ENCODE data around the gene COLEC12.

The COLEC12 gene

DNA sequence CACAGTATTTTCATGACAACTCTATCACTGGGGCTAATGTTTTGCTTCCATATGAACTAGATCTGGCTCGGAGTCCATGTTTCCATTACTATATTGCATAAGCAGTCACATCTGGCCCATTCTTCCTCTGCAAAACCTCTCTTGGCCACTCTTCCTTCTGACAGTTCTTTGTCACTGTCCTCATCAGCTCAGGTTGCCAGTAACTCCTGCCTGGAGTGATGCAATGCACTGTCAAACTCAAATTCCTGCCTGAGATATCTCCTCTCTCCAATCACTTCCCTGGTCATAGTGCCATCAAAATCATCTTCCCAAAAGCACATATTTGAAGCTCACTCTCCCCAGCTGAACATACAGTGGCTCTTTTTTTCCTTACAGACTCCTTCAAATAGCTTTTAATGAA, 66.1 kb downstream of the COLEC12 start:
- no peak for DNase-seq

DNA sequence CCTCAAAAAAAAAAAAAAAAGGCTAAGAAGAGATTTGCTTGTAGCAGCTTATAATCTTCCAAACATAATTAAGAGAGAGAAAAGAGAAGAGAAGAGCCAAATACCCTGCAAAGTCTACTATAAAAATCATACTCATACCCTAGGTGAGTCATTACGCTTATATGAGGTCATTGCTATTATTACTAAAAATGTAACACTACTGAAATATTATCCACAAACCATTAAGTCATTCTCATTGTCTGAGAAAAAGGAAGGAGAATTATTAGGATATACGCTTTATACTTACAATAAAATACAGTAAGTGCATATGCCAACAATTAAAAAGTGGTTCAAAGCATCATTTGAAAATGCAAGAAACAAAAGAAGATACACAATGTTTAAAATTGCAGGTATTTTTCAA, 66.5 kb downstream of the COLEC12 start:
- DNase-seq = no peak

- DNase-seq = no peak
Observed at GRCh38 chr18:433298-433697, 67.2 kb downstream of the COLEC12 start.

GRCh38 chr18:432791-433190, 67.7 kb downstream of the COLEC12 start:
- no peak for DNase-seq

DNA sequence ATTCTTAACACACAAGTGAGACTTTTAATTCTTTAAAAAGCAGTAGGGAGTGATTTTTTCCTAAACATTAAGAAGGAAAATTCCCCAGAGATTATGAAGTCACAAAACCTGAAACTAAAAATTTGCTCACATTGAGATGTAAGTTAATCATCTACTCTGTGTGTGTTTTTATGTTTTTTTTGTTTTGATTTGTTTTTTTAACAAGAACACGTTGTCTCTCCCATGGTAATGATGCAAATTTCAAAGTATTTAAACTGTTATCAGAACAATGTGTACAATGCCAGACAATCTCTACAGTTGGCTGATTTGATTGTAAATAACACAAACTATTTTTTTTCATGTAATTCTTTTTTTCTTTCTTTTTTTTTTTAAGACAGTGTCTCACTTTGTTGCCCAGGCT, 71.5 kb downstream of the COLEC12 start:
- DNase-seq = no peak

- DNase-seq = no peak
Observed at GRCh38 chr18:427005-427404, 73.5 kb downstream of the COLEC12 start.

DNA sequence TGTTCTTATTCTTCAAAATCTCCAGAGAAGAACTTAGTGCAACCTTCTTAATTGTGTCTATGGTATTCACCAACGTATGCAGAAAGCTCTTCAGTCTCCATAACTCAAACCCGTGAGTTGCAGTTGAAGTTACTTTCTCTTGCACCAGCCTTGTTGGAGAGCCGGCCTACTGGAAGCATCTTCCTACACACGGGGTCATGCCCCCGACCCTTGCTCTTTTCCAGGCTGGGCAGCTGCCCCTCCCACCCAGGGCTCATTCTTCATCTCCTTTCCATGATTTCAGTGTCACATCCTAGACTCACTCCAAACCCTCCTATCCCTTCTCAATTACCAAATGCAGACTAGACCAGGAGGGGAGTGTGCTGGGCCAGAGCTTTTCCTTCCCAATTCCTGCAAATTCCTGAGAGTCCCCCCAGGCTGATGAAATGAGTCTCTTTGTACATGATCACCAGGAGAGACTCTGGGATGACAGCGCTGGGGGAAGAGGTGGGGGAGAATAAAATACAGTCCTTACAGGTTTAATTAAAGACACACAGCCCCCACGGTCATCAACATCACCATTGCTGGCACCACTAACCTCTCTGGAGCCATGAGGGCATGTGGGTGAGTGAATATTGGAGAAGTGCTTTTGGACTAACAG, 75.3 kb downstream of the COLEC12 start:
- DNase-seq = no peak

DNA sequence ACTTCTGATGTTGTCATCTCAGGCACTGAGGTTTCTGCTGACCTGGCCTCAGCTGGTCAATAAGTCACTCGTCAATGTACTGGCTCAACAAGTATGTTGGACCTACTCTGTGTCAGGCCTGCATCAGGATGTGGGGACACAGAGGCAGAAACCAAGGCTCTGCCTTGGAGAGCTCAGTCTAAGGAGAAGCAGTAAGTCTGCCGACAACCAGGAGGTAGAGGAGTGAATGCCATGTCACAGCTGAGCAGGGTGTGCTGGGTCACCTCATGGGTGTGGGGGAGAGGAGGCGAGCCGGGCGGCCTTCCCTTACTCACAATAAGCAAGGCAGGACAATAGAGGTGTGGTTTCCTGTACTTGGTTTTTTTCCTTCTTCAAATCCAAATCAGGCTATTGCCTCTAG, 75.8 kb downstream of the COLEC12 start:
- DNase-seq = no peak

DNA sequence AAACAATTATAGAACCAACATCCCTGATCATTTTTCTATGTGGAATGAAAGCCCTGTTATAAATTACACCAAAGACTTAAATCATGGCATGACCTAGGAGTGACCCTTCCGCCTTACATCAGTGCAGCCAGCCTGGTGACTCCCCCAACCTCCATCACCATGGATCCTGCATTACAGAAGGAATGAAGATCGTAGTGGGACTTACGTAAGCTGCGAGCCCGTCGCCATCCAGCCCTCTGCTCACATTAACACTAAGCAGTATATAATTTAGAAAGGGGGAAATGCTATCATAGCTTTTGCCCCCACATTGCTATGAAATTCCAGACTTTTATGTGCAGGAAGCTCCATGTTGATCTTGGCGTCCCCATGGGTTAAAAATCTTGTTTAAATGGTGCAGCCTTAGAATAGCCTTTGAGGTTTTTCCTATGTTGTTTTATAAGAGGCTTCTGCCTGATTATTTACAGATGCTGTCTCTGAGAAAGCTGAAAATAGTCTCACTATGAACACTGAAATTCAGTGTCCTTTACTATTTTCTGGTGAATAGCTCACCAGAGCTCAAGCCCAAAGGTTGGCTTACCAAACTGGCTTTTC, 76.3 kb downstream of the COLEC12 start:
- no peak for DNase-seq

DNA sequence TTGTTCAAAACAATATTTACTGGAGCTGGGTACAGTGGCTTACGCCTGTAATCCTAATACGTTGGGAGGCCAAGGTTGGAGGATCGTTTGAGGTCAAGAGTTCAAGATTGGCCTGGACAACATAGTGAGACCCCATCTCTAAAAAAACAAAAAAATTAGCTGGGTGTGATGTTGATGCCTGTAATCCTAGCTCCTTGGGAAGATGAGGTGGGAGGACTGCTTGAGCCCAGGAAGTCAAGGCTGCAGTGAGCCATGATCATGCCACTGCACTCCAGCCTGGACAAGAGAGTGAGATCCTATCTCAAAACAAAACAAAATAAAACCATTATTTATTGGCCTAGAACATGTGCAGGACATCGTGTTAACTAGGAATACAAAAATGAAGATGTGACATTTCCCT, 77.5 kb downstream of the COLEC12 start:
- no peak for DNase-seq

- DNase-seq = no peak
Observed at GRCh38 chr18:421247-422155, 79.0 kb downstream of the COLEC12 start.

DNA sequence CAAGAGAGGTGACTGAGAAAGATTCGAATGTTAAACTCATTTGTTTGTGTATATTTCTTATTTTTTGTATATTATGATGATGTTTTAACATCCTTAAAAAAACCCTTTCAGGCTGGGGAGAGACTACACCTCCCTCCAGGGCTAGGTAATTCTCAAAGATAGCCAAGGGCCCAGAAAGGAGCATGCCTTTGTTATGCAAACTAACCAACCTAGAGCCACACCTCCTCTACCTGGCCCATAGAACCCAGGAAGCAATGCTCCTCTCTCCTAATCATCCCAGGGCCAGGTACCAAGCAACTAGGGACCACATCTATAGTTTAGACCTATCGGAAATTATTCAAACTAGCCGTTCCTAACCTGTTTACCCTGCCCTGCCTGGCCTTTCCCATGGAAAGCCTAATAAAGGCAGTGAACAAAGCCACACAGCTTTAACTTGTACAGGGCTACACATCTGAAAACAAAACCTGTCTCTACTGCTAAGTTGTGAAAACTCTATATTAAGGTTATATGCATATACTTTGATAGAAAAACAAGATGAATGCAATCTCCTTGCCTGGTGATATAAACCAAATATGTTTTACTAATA, 79.7 kb downstream of the COLEC12 start:
- no peak for DNase-seq

GRCh38 chr18:419541-420175, 80.8 kb downstream of the COLEC12 start:
- DNase-seq = no peak

GRCh38 chr18:417495-417894, 83.0 kb downstream of the COLEC12 start:
- no peak for DNase-seq

- DNase-seq = no peak
Observed at GRCh38 chr18:416930-417329, 83.6 kb downstream of the COLEC12 start.

DNA sequence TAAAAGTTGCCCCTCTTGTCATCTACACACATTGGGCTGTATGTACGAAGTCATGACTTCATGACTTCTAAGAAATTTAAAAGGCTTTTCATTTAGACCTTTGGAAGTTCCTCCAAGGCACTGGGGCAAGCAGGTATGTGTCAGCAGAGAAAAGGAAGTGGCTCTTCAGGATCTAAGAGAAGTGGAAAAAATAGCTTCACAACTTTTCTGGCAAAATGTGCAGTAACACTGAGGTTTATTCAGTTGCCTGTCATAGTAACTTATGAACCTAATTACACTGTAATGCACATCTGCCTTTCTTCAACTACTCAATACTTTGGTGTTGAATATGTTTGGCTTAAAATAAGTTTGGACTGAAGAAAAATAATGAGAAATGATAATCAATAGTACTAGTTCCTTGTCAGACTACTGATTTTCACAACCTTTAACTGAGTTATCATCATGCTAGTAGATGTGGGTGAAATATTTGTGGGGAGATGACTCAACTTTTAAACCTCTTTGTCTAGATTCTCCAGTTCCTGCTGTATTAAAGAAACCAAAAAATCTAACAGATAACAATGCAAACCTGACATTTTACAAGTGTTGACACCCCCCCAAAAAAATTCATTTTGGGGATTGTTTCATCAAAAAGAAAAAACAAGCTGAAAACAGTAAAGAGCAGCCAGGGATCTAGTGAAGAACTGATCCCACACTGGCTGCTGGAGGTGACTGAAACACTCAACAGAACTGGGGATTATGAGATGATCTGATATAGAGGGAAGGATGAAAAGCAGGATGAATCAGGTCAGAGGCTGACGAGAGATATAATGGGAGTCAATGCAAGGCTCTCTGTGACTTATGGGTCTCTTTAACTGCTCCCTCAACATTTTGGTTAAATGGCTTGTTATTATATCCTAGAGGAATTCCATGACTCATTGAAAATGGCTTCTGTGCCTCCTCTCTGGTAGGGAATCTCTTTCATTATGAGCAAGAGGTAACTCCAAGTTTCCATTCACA, 84.6 kb downstream of the COLEC12 start:
- DNase-seq = no peak

- no peak for DNase-seq
Observed at GRCh38 chr18:415047-415446, 85.5 kb downstream of the COLEC12 start.

GRCh38 chr18:413233-413632, 87.3 kb downstream of the COLEC12 start:
- DNase-seq = no peak

- DNase-seq = no peak
Observed at GRCh38 chr18:410047-410455, 90.5 kb downstream of the COLEC12 start.

DNA sequence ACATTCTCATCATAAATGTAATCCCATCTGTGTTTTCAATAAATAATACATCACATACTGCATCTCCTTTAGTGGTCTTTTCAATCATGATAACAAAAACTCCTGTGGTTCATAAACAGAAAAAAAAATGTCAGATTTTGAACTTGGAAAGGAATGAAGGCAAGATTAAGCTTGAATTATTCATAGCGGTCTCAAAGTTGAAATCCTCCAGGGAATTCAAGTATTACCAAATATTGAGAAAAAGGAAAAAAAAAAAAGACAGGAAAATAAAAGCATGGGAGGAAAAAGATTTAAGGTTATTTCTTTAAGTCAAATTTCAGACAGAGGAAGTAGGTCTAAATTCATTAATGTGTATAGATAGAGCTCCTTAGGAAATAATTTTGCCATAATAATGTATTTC, 92.1 kb downstream of the COLEC12 start:
- DNase-seq = no peak

DNA sequence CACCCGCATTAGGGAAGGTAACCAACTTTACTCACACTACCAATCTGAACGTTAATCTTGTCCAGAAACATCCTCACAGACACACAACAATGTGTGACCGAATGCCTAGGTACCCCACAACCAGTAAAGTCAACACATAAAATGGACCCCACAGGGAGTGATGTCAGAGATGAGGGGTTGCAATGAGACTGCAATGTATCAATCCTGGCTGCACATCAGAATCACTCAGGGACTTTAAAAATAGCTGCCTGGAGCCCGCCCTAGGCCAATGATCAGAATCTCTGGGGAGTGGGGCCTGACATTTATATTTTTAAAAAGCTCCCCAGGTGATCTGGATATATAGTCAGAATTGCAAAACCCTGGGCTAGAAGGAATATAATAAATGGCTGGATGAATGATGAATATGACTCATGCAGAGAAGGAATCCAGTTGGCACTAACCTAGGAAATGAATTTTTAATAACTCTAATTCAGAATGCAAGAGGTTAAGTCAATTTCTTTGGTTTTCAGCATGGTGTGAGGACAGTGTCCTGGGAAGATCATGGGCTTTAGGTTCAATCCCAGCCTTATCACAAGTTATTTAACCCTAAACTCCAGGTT, 92.8 kb downstream of the COLEC12 start:
- DNase-seq = no peak

DNA sequence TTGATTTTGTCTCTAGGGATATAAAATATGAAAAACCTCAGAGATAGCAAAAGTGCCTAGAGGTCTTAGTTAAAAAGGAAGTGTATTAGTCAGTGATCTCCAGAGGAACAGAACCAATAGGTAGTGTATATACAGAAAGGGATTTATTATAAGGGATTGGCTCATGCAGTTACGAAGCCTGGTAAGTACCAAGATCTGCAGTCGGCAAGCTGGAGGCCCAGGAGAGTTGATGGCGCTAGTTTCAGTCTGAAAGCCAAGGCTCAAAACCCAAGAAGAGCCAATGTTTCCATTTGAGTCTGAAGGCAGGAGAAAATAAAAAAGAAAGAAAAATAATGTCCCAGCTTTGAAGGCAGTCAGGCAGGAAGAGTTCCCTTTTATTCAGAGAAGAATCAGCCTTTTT, 93.3 kb downstream of the COLEC12 start:
- no peak for DNase-seq

All from NCI-H510A (cell line).